ENCODE results near the gene GLIS1.

The GLIS1 gene

DNA sequence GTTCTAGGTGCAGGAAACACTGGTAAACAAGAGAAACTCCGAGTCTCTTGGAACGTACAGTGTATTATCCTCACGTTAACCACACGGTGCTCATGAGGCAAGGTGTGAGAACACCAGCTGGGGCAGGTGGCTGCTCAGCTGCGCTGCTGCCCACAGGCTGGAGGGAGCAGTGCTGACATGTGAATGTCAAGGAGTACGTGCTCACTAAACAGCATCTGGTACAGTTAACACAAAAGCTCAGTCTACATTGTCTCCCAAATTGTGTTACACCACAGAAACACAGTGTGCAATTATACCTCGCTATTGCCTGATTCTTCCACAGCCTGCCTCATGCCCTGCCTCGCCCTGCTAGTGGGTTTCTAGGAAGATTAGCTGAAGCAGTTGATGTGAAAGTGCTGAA is 138.4 kb downstream of the GLIS1 start:
- Histone ChIP-seq H3K9me2 (replicated peaks; ENCODE audit: low read depth, low read length) (no peaks in the 10 kb centered on the region), H3K9ac (ENCODE audit: low read depth, low read length, poor library complexity, severe bottlenecking) (no peak overlapping the region), H4K20me1 (ENCODE audit: insufficient read depth, low read length, poor library complexity, severe bottlenecking) (no peaks in the 10 kb centered on the region), H2AFZ (ENCODE audit: low read length) (0 out of 2 replicates have a peak overlapping the region, but pooled peaks have one; percentile 3), H3K4me2 (ENCODE audit: low read depth, low read length, poor library complexity, severe bottlenecking) (no peak overlapping the region), H3K9me3 (ENCODE audit: insufficient read depth, low read depth, low read length) (no peaks in the 10 kb centered on the region), H3K36me3 (ENCODE audit: insufficient read depth, low read length) (no peaks in the 10 kb centered on the region), H3K27me3 (ENCODE audit: insufficient read depth, low read length, poor library complexity, severe bottlenecking) (no peaks in the 10 kb centered on the region), H3K4me1 (ENCODE audit: insufficient read depth, low read length, poor library complexity, severe bottlenecking) (peaks cover 21% of the 10 kb centered on the region), H3K4me3 (ENCODE audit: low read length, poor library complexity, severe bottlenecking) (no peak overlapping the region), H3F3A (ENCODE audit: low read depth) (no peaks in the 10 kb centered on the region), H3K79me2 (ENCODE audit: insufficient read depth, low read length) (no peaks in the 10 kb centered on the region)
- peak; percentile 26; the same call in 1 of the 2 replicates for TF ChIP-seq CTCF (conservative IDR thresholded peaks at IDR 0.05; ENCODE audit: low read length)
- no peak for TF ChIP-seq EZH2phosphoT487 (IDR thresholded peaks at IDR 0.05; ENCODE audit: borderline replicate concordance)

DNA sequence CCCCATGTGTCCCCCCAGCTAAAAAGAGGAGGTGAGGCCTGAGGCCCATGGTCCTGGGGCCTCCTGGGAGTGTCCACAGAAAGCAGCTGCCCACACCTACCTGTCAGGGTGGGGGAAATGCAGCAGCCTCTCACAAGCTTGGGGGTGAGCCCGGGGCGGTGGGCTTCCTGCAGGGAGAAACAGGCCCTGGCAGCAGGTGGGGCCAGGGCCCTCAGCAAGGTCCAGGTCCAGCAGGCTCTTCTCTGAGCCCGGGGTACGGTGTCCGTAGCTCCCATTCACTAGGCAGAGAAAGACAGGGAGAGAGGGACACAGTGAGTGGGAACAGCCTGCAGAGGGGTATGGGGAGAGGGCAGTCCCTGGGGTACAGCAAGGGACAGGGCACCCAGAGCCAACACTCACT is 139.0 kb downstream of the GLIS1 start:
- TF ChIP-seq CTCF (conservative IDR thresholded peaks at IDR 0.05; ENCODE audit: low read length) (no peak), EZH2phosphoT487 (IDR thresholded peaks at IDR 0.05; ENCODE audit: borderline replicate concordance) (no peak)
- H3K79me2 ChIP-seq (ENCODE audit: insufficient read depth, low read length), result no peaks in the 10 kb centered on the region
- no peaks in the 10 kb centered on the region for H3K36me3 ChIP-seq (ENCODE audit: insufficient read depth, low read length)
- H2AFZ ChIP-seq (ENCODE audit: low read length), result no peak overlapping the region
- no peaks in the 10 kb centered on the region for H3K9me2 ChIP-seq (replicated peaks; ENCODE audit: low read depth, low read length)
- no peak overlapping the region for H3K4me2 ChIP-seq (ENCODE audit: low read depth, low read length, poor library complexity, severe bottlenecking)
- no peaks in the 10 kb centered on the region for H4K20me1 ChIP-seq (ENCODE audit: insufficient read depth, low read length, poor library complexity, severe bottlenecking)
- H3K4me1 ChIP-seq (ENCODE audit: insufficient read depth, low read length, poor library complexity, severe bottlenecking), result peaks cover 21% of the 10 kb centered on the region
- H3F3A ChIP-seq (ENCODE audit: low read depth), result no peaks in the 10 kb centered on the region
- H3K27me3 ChIP-seq (ENCODE audit: insufficient read depth, low read length, poor library complexity, severe bottlenecking), result no peaks in the 10 kb centered on the region
- H3K9ac ChIP-seq (ENCODE audit: low read depth, low read length, poor library complexity, severe bottlenecking), result peak overlapping the region; percentile 17
- no peak overlapping the region for H3K4me3 ChIP-seq (ENCODE audit: low read length, poor library complexity, severe bottlenecking)
- no peaks in the 10 kb centered on the region for H3K9me3 ChIP-seq (ENCODE audit: insufficient read depth, low read depth, low read length)

DNA sequence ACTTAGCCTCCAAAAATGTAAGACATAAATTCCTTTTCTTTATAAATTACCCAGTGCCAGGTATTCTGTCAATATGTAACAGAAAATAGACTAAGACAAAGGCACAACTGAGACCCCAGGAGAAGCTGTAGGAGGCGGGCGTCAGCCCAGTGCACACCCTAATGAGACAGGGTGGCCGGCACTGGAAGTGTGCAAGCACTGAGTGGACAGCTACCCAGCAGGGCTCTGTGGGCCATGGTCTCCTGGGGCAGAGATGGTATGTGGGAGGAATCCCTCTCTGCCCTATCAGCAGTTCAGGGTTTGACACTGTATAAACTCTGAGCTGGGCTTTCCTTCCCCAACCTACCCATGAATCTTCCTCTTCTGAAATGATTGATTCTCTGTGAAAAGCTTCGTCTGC is 139.5 kb downstream of the GLIS1 start:
- H3K4me3 ChIP-seq (ENCODE audit: low read length, poor library complexity, severe bottlenecking), result no peak overlapping the region
- H3F3A ChIP-seq (ENCODE audit: low read depth), result no peaks in the 10 kb centered on the region
- H3K9me3 ChIP-seq (ENCODE audit: insufficient read depth, low read depth, low read length), result no peaks in the 10 kb centered on the region
- no peaks in the 10 kb centered on the region for H4K20me1 ChIP-seq (ENCODE audit: insufficient read depth, low read length, poor library complexity, severe bottlenecking)
- H3K4me1 ChIP-seq (ENCODE audit: insufficient read depth, low read length, poor library complexity, severe bottlenecking), result peaks cover 21% of the 10 kb centered on the region
- H3K9me2 ChIP-seq (replicated peaks; ENCODE audit: low read depth, low read length), result no peaks in the 10 kb centered on the region
- no peaks in the 10 kb centered on the region for H3K36me3 ChIP-seq (ENCODE audit: insufficient read depth, low read length)
- no peak for TF ChIP-seq CTCF (conservative IDR thresholded peaks at IDR 0.05; ENCODE audit: low read length)
- no peak for TF ChIP-seq EZH2phosphoT487 (IDR thresholded peaks at IDR 0.05; ENCODE audit: borderline replicate concordance)
- no peak overlapping the region for H3K9ac ChIP-seq (ENCODE audit: low read depth, low read length, poor library complexity, severe bottlenecking)
- H2AFZ ChIP-seq (ENCODE audit: low read length), result no peak overlapping the region
- H3K27me3 ChIP-seq (ENCODE audit: insufficient read depth, low read length, poor library complexity, severe bottlenecking), result no peaks in the 10 kb centered on the region
- no peak overlapping the region for H3K4me2 ChIP-seq (ENCODE audit: low read depth, low read length, poor library complexity, severe bottlenecking)
- H3K79me2 ChIP-seq (ENCODE audit: insufficient read depth, low read length), result no peaks in the 10 kb centered on the region
